B cell (primary cell): Measurements from ENCODE around the gene VAV2. TPM values are rescaled to one million over a fixed set of nuclear protein-coding genes. Genes with fewer than 3 reads are reported as not detected.

Experiments
- ATAC-seq: fragments of 200-7000 bp; cut with Tn5 transposase; one replicate; pipeline ENCODE4 v1.10.0; 2021; ENCODE audit warnings: low read depth, mild to moderate bottlenecking, moderate number of reproducible peaks, moderate library complexity
- CTCF ChIA-PET: fragments of 350-600 bp; sonication (Branson Sonifier 250); formaldehyde crosslinking; loops from one replicate; lab custom pipeline; 2021; ENCODE audit warnings: antibody characterized with exemption, inconsistent platforms; lab: Charles Lee
- POLR2A ChIA-PET: fragments of 350-600 bp; sonication (Branson Sonifier 250); formaldehyde crosslinking; loops from one replicate; lab custom pipeline; 2021; ENCODE audit warnings: antibody characterized with exemption; lab: Charles Lee
- DNase-seq: peaks from one replicate; pipeline ENCODE4 v3.0.0; 2013
- H2AFZ ChIP-seq: 2 replicates; pipeline ENCODE4 v1.6.1; 2012; ENCODE audit warnings: mild to moderate bottlenecking, low read depth, low read length; ENCODE audit not compliant: insufficient read depth, poor library complexity, severe bottlenecking
- H3K27ac ChIP-seq, 2 donors: 1 replicate in 1 of 2; 2 replicates in 1 of 2; pipeline ENCODE4 v1.5.1; 2012 to 2013; ENCODE audit warnings: low read length in 2 of 2, mild to moderate bottlenecking in 2 of 2, moderate library complexity in 1 of 2
- H3K27me3 ChIP-seq, 4 experiments: fragments of 200-600 bp in 1 of 4; sonication (generic) in 1 of 4; replicated peaks in 1 of 4; 1 replicate in 2 of 4; 2 replicates in 2 of 4; pipeline versions ENCODE4 v1.6.1 to v1.7.0; 2013 to 2016; ENCODE audit warnings: low read length in 3 of 4, mild to moderate bottlenecking in 2 of 4, mixed read lengths in 1 of 4, moderate library complexity in 1 of 4; ENCODE audit not compliant: insufficient read depth in 4 of 4, control insufficient read depth in 3 of 4; ENCODE audit errors: control extremely low read depth in 1 of 4
- H3K36me3 ChIP-seq, 2 experiments: replicated peaks in 1 of 2; 1 replicate in 1 of 2; 2 replicates in 1 of 2; pipeline versions ENCODE4 v1.6.1 to v1.7.1; 2013; ENCODE audit warnings: low read length in 1 of 2; ENCODE audit not compliant: insufficient read depth in 2 of 2, control insufficient read depth in 1 of 2; ENCODE audit errors: control extremely low read depth in 1 of 2, extremely low read depth in 1 of 2
- H3K4me1 ChIP-seq, 2 donors: fragments of 200-600 bp in 1 of 2; sonication (generic) in 1 of 2; 1 replicate in 1 of 2; 2 replicates in 1 of 2; pipeline versions ENCODE4 v1.5.1 to v1.6.1; 2013 to 2017; ENCODE audit warnings: low read length in 2 of 2; ENCODE audit not compliant: control insufficient read depth in 2 of 2, insufficient read depth in 2 of 2
- H3K4me2 ChIP-seq: replicated peaks from 2 replicates; pipeline ENCODE3; 2012; ENCODE audit warnings: mild to moderate bottlenecking, low read depth, low read length; ENCODE audit not compliant: poor library complexity, severe bottlenecking
- H3K4me3 ChIP-seq, 5 experiments: fragments of 200-600 bp in 1 of 5; sonication (generic) in 1 of 5; 1 replicate in 3 of 5; 2 replicates in 2 of 5; pipeline versions ENCODE4 v1.5.1 to v1.7.0; 2011 to 2016; ENCODE audit warnings: low read length in 4 of 5, mild to moderate bottlenecking in 4 of 5, low read depth in 2 of 5, control low read depth in 1 of 5, moderate library complexity in 1 of 5; ENCODE audit not compliant: insufficient read depth in 1 of 5; ENCODE audit errors: control extremely low read depth in 1 of 5, extremely low read depth in 1 of 5
- H3K79me2 ChIP-seq: fragments of 200-600 bp; sonication (generic); one replicate; pipeline ENCODE4 v1.6.0; 2016; ENCODE audit warnings: low read length; ENCODE audit not compliant: control insufficient read depth, insufficient read depth
- H3K9ac ChIP-seq: fragments of 200-600 bp; sonication (generic); 2 replicates; pipeline ENCODE4 v1.6.1; 2017; ENCODE audit warnings: mild to moderate bottlenecking, low read length, moderate library complexity
- H3K9me3 ChIP-seq, 3 donors: one replicate each; pipeline versions ENCODE4 v1.6.1 to v1.7.1; 2013; ENCODE audit warnings: low read length in 2 of 3; ENCODE audit not compliant: control insufficient read depth in 2 of 3, insufficient read depth in 1 of 3; ENCODE audit errors: control extremely low read depth in 1 of 3
- H4K20me1 ChIP-seq: 2 replicates; pipeline ENCODE4 v1.6.0; 2012; ENCODE audit warnings: mild to moderate bottlenecking, low read length; ENCODE audit not compliant: insufficient read depth, control insufficient read depth, poor library complexity, severe bottlenecking
- H3K27ac Mint-ChIP-seq: one replicate; pipeline ENCODE4 v1.8.0; 2021; ENCODE audit warnings: mixed read lengths
- H3K27me3 Mint-ChIP-seq: one replicate; pipeline ENCODE4 v1.8.0; 2021; ENCODE audit warnings: mixed read lengths
- H3K4me1 Mint-ChIP-seq: one replicate; pipeline ENCODE4 v1.8.0; 2021; ENCODE audit warnings: mixed read lengths
- H3K4me3 Mint-ChIP-seq: one replicate; pipeline ENCODE4 v1.8.0; 2021; ENCODE audit warnings: mixed read lengths
- H3K9me3 Mint-ChIP-seq: one replicate; pipeline ENCODE4 v1.8.0; 2022; ENCODE audit warnings: mixed read lengths; ENCODE audit not compliant: insufficient read depth
- CTCF ChIP-seq: fragments of 200-600 bp; IDR thresholded peaks from one replicate; pipeline ENCODE4 v1.8.0; 2022; ENCODE audit warnings: antibody characterized with exemption, mild to moderate bottlenecking
- EZH2 ChIP-seq: IDR thresholded peaks from 2 replicates; pipeline ENCODE4 v1.6.1; 2012; ENCODE audit warnings: borderline replicate concordance, low read depth, mild to moderate bottlenecking, moderate library complexity, low read length; ENCODE audit not compliant: insufficient read depth, poor library complexity, severe bottlenecking
- WGBS: methylation state at CpG from one replicate; pipeline ENCODE4 v1.1.5; 2013; ENCODE audit warnings: missing lambda C conversion rate; ENCODE audit not compliant: insufficient coverage; 5-methylcytosine and 5-hydroxymethylcytosine counted together
- intact Hi-C: fragments of 100-400 bp; cut with micrococcal nuclease; formaldehyde crosslinking; loops from one replicate; pipeline ENCODE4 v1.10.0; 2022
- polyA plus RNA-seq: library from polyadenylated mRNA; depleted of rRNA; stranded (reverse); fragments of >200 nt; gene quantifications from 2 replicates; pipeline ENCODE4 v1.2.3, GENCODE V29; 2012
- total RNA-seq, 2 donors: library from RNA; stranded (reverse); fragments of 120-200 nt in 1 of 2; gene quantifications; 1 replicate in 1 of 2; 2 replicates in 1 of 2; pipeline versions ENCODE4 v1.2.3 to v1.2.4, GENCODE V29; 2013 to 2022

Gene VAV2
- total and polyA plus RNA-seq, 2 donors (not counting 1 experiment from before 2014, with no cell fraction given), result 34.4 to 128 TPM

GRCh38 chr9:134028575-134029247 is 36.6 kb upstream of the VAV2 start:
- TF ChIP-seq EZH2, result no peak
- TF ChIP-seq CTCF, result no peak
- ChIA-PET POLR2A (no interaction called here), CTCF (interaction anchor here (0.6 kb wide), 1 partner anchor 51 kb away, joined by 3 read pairs; no protein-coding TSS in a partner anchor)
- peaks cover 11% of the 10 kb centered on the region for H3K4me1 Mint-ChIP-seq
- Histone ChIP-seq H3K4me3 (no peak overlapping the region), H3K36me3 (peaks cover 0 to 40% of the 10 kb centered on the region in 2 experiments), H3K9ac (no peak overlapping the region), H2AFZ (no peak overlapping the region), H3K9me3 (peaks cover 0 to 8% (median 0%) of the 10 kb centered on the region in 3 donors), H3K4me1 (peaks cover 6 to 19% of the 10 kb centered on the region in 2 donors), H3K27ac (no peak overlapping the region), H4K20me1 (peaks cover 13% of the 10 kb centered on the region), H3K4me2 (no peak overlapping the region), H3K79me2 (peaks cover 4% of the 10 kb centered on the region), H3K27me3 (no peaks in the 10 kb centered on the region)
- intact Hi-C loops, result no loop called here
- no peak overlapping the region for H3K27ac Mint-ChIP-seq
- ATAC-seq (no peak), DNase-seq (no peak)
- no peak overlapping the region for H3K4me3 Mint-ChIP-seq
- no peaks in the 10 kb centered on the region for H3K27me3 Mint-ChIP-seq
- H3K9me3 Mint-ChIP-seq, result no peaks in the 10 kb centered on the region
- 99% methylated on average over 18 of the region's 22 CpGs for WGBS

- ATAC-seq, result no peak
- Mint-ChIP-seq H3K27me3 (no peaks in the 10 kb centered on the region), H3K27ac (no peak overlapping the region), H3K4me3 (peak overlapping the region; percentile 1), H3K4me1 (peaks cover 11% of the 10 kb centered on the region), H3K9me3 (no peaks in the 10 kb centered on the region)
- Histone ChIP-seq H3K4me3 (no peak overlapping the region), H3K9me3 (peaks cover 0 to 8% (median 0%) of the 10 kb centered on the region in 3 donors), H4K20me1 (peaks cover 13% of the 10 kb centered on the region), H3K27ac (no peak overlapping the region), H2AFZ (no peak overlapping the region), H3K36me3 (peaks cover 0 to 34% of the 10 kb centered on the region in 2 experiments), H3K9ac (no peak overlapping the region), H3K79me2 (peaks cover 4% of the 10 kb centered on the region), H3K27me3 (no peaks in the 10 kb centered on the region), H3K4me1 (peaks cover 6 to 19% of the 10 kb centered on the region in 2 donors), H3K4me2 (no peak overlapping the region)
- ChIA-PET CTCF (interaction anchor here (0.6 kb wide), 1 partner anchor 51 kb away, joined by 3 read pairs; no protein-coding TSS in a partner anchor), POLR2A (no interaction called here)
- no peak for DNase-seq
- TF ChIP-seq CTCF (no peak), EZH2 (no peak)
- intact Hi-C loops, result no loop called here
- 98% methylated on average over 8 of the region's 9 CpGs for WGBS
Observed at GRCh38 chr9:134028076-134028475, 36.0 kb upstream of the VAV2 start.
